ENCODE data around the gene HBP1.
"Not testable (repeated sequence)": the region's sequence is repeated elsewhere in the genome, so short reads cannot be mapped to it uniquely, and the experiment has no call there.

HBP1 gene

GRCh38 chr7:107224374-107225223, 55.8 kb downstream of the HBP1 start:
- DNase-seq (ENCODE audit: low spot score), result no peak

- no peak for DNase-seq (ENCODE audit: low spot score)
These were observed 59.5 kb downstream of the HBP1 start for GRCh38 chr7:107228291-107228690.

DNA sequence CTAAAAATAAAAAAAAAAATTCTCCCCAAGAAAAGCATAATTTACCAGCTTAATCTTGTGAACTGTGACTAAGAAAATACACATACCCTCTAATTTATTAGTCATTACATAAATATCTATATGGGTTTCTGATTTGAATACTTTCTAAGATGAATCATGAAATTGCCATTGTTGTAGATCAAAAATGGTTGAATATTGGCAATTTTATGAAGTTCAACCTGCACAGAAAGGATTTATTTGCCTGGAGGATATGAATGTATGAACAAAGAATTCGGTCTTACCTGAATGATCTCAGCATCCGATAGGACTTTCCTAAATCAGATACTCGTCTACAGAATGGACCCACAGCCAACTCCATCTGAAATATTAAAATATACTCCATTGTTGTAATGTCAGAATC, 61.5 kb downstream of the HBP1 start:
- no peak for DNase-seq (ENCODE audit: low spot score)

GRCh38 chr7:107232568-107233090, 63.8 kb downstream of the HBP1 start:
- peak; percentile 40 for DNase-seq (ENCODE audit: low spot score)

DNA sequence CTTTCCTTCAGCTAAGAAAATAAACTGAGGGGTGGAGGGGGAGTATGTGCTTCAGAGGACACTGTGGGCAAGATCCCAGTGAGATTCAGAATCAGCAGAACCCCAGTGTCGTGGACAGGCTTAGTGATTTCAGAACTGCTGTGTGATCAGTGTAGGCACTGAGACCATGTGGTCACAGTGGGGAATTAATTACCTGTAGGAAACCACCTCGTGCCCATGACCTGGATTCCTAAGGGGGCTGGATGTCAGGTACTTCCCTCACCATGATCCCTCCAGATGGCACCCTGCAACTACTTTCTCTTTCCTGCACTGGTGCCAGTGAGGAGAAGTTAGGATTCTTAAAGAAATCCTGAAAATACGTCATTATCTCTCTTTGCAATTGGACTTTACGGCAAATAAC, 64.4 kb downstream of the HBP1 start:
- no peak for DNase-seq (ENCODE audit: low spot score)

DNA sequence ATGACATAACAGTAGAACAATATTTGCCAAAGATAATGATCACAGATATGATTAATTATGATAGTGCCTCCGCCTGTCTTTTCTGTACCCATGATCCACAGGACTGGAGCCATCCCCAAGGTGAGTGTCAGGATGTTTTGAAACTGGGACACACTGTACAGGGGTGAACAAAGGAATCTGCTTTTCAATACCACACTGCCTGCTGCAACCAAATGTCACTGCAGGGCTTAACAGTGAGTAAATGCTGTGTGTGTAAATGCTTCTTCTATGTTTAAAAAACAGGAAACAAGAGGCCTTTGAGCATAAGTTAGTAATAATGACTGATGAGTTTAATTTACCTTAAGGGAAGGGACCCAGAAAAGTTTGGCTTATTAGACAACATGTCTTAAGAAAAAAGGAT, 65.2 kb downstream of the HBP1 start:
- no peak for DNase-seq (ENCODE audit: low spot score)

- DNase-seq (ENCODE audit: low spot score), result no peak
These were observed 65.6 kb downstream of the HBP1 start for GRCh38 chr7:107234436-107234835.

DNA sequence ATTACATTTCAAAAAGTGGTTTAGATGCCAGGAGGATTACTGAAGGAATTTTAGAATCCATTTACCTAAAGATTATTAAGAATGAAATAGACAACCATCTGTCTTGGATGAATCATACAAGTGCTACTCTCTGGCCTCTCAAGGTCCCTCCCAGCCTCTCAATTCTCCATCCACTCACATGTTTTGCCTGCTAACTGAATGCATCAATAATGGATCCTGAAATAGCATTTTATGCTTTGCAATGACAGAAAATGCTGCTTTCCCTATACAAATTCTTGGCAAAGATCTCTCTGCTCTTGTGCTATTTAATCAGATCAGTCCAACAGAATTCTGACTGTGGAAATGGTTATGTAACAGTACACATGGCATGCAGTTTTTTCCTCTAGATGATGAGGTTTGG, 68.1 kb downstream of the HBP1 start:
- no peak for DNase-seq (ENCODE audit: low spot score)

GRCh38 chr7:107237451-107237850, 68.6 kb downstream of the HBP1 start:
- DNase-seq (ENCODE audit: low spot score), result no peak

GRCh38 chr7:107242267-107242666, 73.5 kb downstream of the HBP1 start:
- DNase-seq (ENCODE audit: low spot score), result no peak

GRCh38 chr7:107244613-107245012, 75.8 kb downstream of the HBP1 start:
- no peak for DNase-seq (ENCODE audit: low spot score)

- DNase-seq (ENCODE audit: low spot score), result not testable (repeated sequence)
These were observed 78.0 kb downstream of the HBP1 start for GRCh38 chr7:107246836-107247235.

- DNase-seq (ENCODE audit: low spot score), result no peak
These were observed 79.9 kb downstream of the HBP1 start for GRCh38 chr7:107248551-107249316.

GRCh38 chr7:107251963-107252362, 83.2 kb downstream of the HBP1 start:
- DNase-seq (ENCODE audit: low spot score), result no peak
